Mesenchymal stem cell (in vitro differentiated cells and primary cell): ENCODE measurements around the gene SNX17.

Source experiments
- DNase-seq: peaks from one replicate; pipeline ENCODE4 v3.0.0-alpha.2; 2013
- H2AFZ ChIP-seq: one replicate; pipeline ENCODE4 v1.6.1; 2013; ENCODE audit warnings: low read depth, mild to moderate bottlenecking, control low read depth, inconsistent platforms, low read length, moderate library complexity
- H2AK5ac ChIP-seq: 2 replicates; pipeline ENCODE4 v1.6.1; 2013; ENCODE audit warnings: low read length, moderate library complexity, mild to moderate bottlenecking, inconsistent platforms; ENCODE audit not compliant: severe bottlenecking
- H2BK120ac ChIP-seq: one replicate; pipeline ENCODE4 v1.6.1; 2013; ENCODE audit warnings: low read depth, mild to moderate bottlenecking, inconsistent platforms, low read length, moderate library complexity
- H2BK12ac ChIP-seq, 2 experiments: one replicate each; pipeline ENCODE4 v1.6.1; 2013; ENCODE audit warnings: inconsistent platforms in 2 of 2, low read length in 2 of 2, mild to moderate bottlenecking in 2 of 2, moderate library complexity in 2 of 2, control low read depth in 1 of 2
- H2BK15ac ChIP-seq: one replicate; pipeline ENCODE4 v1.6.1; 2013; ENCODE audit warnings: mild to moderate bottlenecking, low read depth, inconsistent platforms; ENCODE audit not compliant: poor library complexity, severe bottlenecking
- H2BK5ac ChIP-seq: 2 replicates; pipeline ENCODE4 v1.6.1; 2013; ENCODE audit warnings: low read depth, mild to moderate bottlenecking, low read length, control low read depth, inconsistent platforms; ENCODE audit not compliant: poor library complexity, severe bottlenecking
- H3K14ac ChIP-seq, 2 experiments: one replicate each; pipeline ENCODE4 v1.6.1; 2013; ENCODE audit warnings: inconsistent platforms in 2 of 2, low read length in 2 of 2, control low read depth in 1 of 2, mild to moderate bottlenecking in 1 of 2, moderate library complexity in 1 of 2
- H3K18ac ChIP-seq, 2 experiments: one replicate each; pipeline ENCODE4 v1.6.1; 2013; ENCODE audit warnings: inconsistent platforms in 2 of 2, low read length in 2 of 2, control low read depth in 1 of 2, low read depth in 1 of 2, mild to moderate bottlenecking in 1 of 2
- H3K23ac ChIP-seq, 2 experiments: one replicate each; pipeline ENCODE4 v1.6.1; 2013; ENCODE audit warnings: inconsistent platforms in 2 of 2, low read length in 2 of 2, mild to moderate bottlenecking in 2 of 2, moderate library complexity in 2 of 2, control low read depth in 1 of 2
- H3K27ac ChIP-seq: 2 replicates; pipeline ENCODE4 v1.5.1; 2013; ENCODE audit warnings: mild to moderate bottlenecking, moderate library complexity, low read length, control low read depth, inconsistent platforms; ENCODE audit not compliant: poor library complexity, severe bottlenecking
- H3K27me3 ChIP-seq, 2 experiments: 2 replicates each; pipeline versions ENCODE4 v1.6.1 to v1.7.0; 2013; ENCODE audit warnings: low read length in 2 of 2, mild to moderate bottlenecking in 2 of 2, moderate library complexity in 2 of 2, control low read depth in 1 of 2, inconsistent platforms in 1 of 2; ENCODE audit not compliant: control insufficient read depth in 1 of 2, insufficient read depth in 1 of 2
- H3K36me3 ChIP-seq, 2 experiments: 2 replicates each; pipeline versions ENCODE4 v1.6.1 to v1.7.0; 2013; ENCODE audit warnings: low read length in 2 of 2, control low read depth in 1 of 2, inconsistent platforms in 1 of 2, low read depth in 1 of 2, mild to moderate bottlenecking in 1 of 2; ENCODE audit not compliant: insufficient read depth in 2 of 2, control insufficient read depth in 1 of 2
- H3K4ac ChIP-seq, 2 experiments: one replicate each; pipeline ENCODE4 v1.6.1; 2013; ENCODE audit warnings: inconsistent platforms in 2 of 2, low read length in 2 of 2, mild to moderate bottlenecking in 2 of 2, moderate library complexity in 2 of 2, control low read depth in 1 of 2, low read depth in 1 of 2
- H3K4me1 ChIP-seq: 2 replicates; pipeline ENCODE4 v1.6.1; 2013; ENCODE audit warnings: low read depth, low read length, control low read depth; ENCODE audit not compliant: control insufficient read depth, insufficient read depth
- H3K4me2 ChIP-seq: 2 replicates; pipeline ENCODE4 v1.6.1; 2013; ENCODE audit warnings: low read length, mild to moderate bottlenecking, inconsistent platforms; ENCODE audit not compliant: poor library complexity, severe bottlenecking
- H3K4me3 ChIP-seq, 2 experiments: 2 replicates each; pipeline versions ENCODE4 v1.5.1 to v1.7.0; 2013; ENCODE audit warnings: low read length in 2 of 2, mild to moderate bottlenecking in 2 of 2, control low read depth in 1 of 2, low read depth in 1 of 2; ENCODE audit not compliant: insufficient read depth in 1 of 2
- H3K79me1 ChIP-seq: replicated peaks from 2 replicates; pipeline ENCODE4 v1.6.1; 2013; ENCODE audit warnings: mild to moderate bottlenecking, control low read depth, low read length, inconsistent platforms; ENCODE audit not compliant: poor library complexity, severe bottlenecking
- H3K9ac ChIP-seq: 2 replicates; pipeline ENCODE4 v1.7.0; 2013; ENCODE audit warnings: mild to moderate bottlenecking, low read length, moderate library complexity
- H3K9me3 ChIP-seq: 2 replicates; pipeline ENCODE4 v1.7.0; 2013; ENCODE audit warnings: mild to moderate bottlenecking, low read length; ENCODE audit not compliant: control insufficient read depth
- H4K8ac ChIP-seq: one replicate; pipeline ENCODE4 v1.6.1; 2013; ENCODE audit warnings: inconsistent platforms, mild to moderate bottlenecking, low read length, moderate library complexity
- H4K91ac ChIP-seq: one replicate; pipeline ENCODE4 v1.6.1; 2013; ENCODE audit warnings: mild to moderate bottlenecking, low read length, inconsistent platforms
- WGBS: methylation state at CpG from one replicate; pipeline ENCODE4 v1.1.7; 2013; ENCODE audit warnings: mixed read lengths; 5-methylcytosine and 5-hydroxymethylcytosine counted together

The SNX17 gene

GRCh38 chr2:27375513-27376099 lies 5.2 kb downstream of the SNX17 start:
- Histone ChIP-seq H2BK15ac (no peak overlapping the region), H2AFZ (no peak overlapping the region), H3K4me1 (peaks cover 22% of the 10 kb centered on the region), H3K14ac (no peak overlapping the region), H3K79me1 (peaks cover 30% of the 10 kb centered on the region), H3K4ac (no peak overlapping the region), H2BK5ac (no peak overlapping the region), H2BK120ac (no peak overlapping the region), H3K27ac (no peak overlapping the region), H3K36me3 (peaks cover 59 to 69% of the 10 kb centered on the region in 2 experiments), H4K91ac (no peak overlapping the region), H3K9me3 (no peaks in the 10 kb centered on the region), H3K18ac (no peak overlapping the region), H2BK12ac (no peak overlapping the region), H3K27me3 (no peaks in the 10 kb centered on the region), H3K23ac (no peak overlapping the region), H4K8ac (peak overlapping the region; percentile 56), H3K4me3 (no peak overlapping the region), H3K4me2 (no peak overlapping the region), H2AK5ac (no peak overlapping the region), H3K9ac (no peak overlapping the region)
- no peak for DNase-seq
- 96% methylated on average over 12 of the region's 20 CpGs for WGBS

GRCh38 chr2:27376151-27376865 lies 5.9 kb downstream of the SNX17 start:
- WGBS = 97% methylated on average over 16 of the region's 16 CpGs
- H2BK12ac ChIP-seq = no peak overlapping the region
- no peak overlapping the region for H2AFZ ChIP-seq
- H3K4me2 ChIP-seq = no peak overlapping the region
- H3K27me3 ChIP-seq = no peaks in the 10 kb centered on the region
- H2BK5ac ChIP-seq = no peak overlapping the region
- H2AK5ac ChIP-seq = no peak overlapping the region
- H3K18ac ChIP-seq = no peak overlapping the region
- no peak overlapping the region for H4K91ac ChIP-seq
- no peak overlapping the region for H2BK120ac ChIP-seq
- no peak overlapping the region for H2BK15ac ChIP-seq
- H4K8ac ChIP-seq = peak overlapping the region; percentile 14
- H3K23ac ChIP-seq = no peak overlapping the region
- no peak overlapping the region for H3K4me3 ChIP-seq
- no peak for DNase-seq
- H3K4me1 ChIP-seq = peaks cover 25% of the 10 kb centered on the region
- H3K36me3 ChIP-seq = peaks cover 65 to 71% of the 10 kb centered on the region in 2 experiments
- no peak overlapping the region for H3K27ac ChIP-seq
- peaks cover 30% of the 10 kb centered on the region for H3K79me1 ChIP-seq
- H3K4ac ChIP-seq = no peak overlapping the region
- H3K14ac ChIP-seq = no peak overlapping the region
- peak overlapping the region; percentile 10 for H3K9ac ChIP-seq
- no peaks in the 10 kb centered on the region for H3K9me3 ChIP-seq

GRCh38 chr2:27376866-27377617 lies 6.6 kb downstream of the SNX17 start:
- H2AK5ac ChIP-seq = no peak overlapping the region
- H3K14ac ChIP-seq = no peak overlapping the region
- no peak overlapping the region for H4K91ac ChIP-seq
- peaks cover 25% of the 10 kb centered on the region for H3K4me1 ChIP-seq
- no peak overlapping the region for H4K8ac ChIP-seq
- H2BK15ac ChIP-seq = no peak overlapping the region
- H3K4me3 ChIP-seq = no peak overlapping the region
- H3K4ac ChIP-seq = no peak overlapping the region
- H3K9ac ChIP-seq = peak overlapping the region; percentile 10
- H2BK120ac ChIP-seq = no peak overlapping the region
- 83% methylated on average over 10 of the region's 10 CpGs for WGBS
- peaks cover 72 to 77% of the 10 kb centered on the region in 2 experiments for H3K36me3 ChIP-seq
- H3K27me3 ChIP-seq = no peaks in the 10 kb centered on the region
- no peak overlapping the region for H3K4me2 ChIP-seq
- no peak overlapping the region for H3K18ac ChIP-seq
- DNase-seq = no peak
- no peak overlapping the region for H2AFZ ChIP-seq
- H3K23ac ChIP-seq = no peak overlapping the region
- H3K27ac ChIP-seq = no peak overlapping the region
- peaks cover 30% of the 10 kb centered on the region for H3K79me1 ChIP-seq
- H2BK12ac ChIP-seq = no peak overlapping the region
- no peaks in the 10 kb centered on the region for H3K9me3 ChIP-seq
- no peak overlapping the region for H2BK5ac ChIP-seq

- H2BK120ac ChIP-seq = no peak overlapping the region
- no peak overlapping the region for H3K14ac ChIP-seq
- no peak overlapping the region for H2BK12ac ChIP-seq
- H3K36me3 ChIP-seq = peaks cover 76% of the 10 kb centered on the region in 2 experiments
- no peak overlapping the region for H2AK5ac ChIP-seq
- no peak overlapping the region for H3K18ac ChIP-seq
- no peak overlapping the region for H3K4me2 ChIP-seq
- no peak overlapping the region for H4K8ac ChIP-seq
- DNase-seq = no peak
- H2AFZ ChIP-seq = no peak overlapping the region
- H3K27me3 ChIP-seq = no peaks in the 10 kb centered on the region
- H3K9ac ChIP-seq = no peak overlapping the region
- H3K79me1 ChIP-seq = peaks cover 28% of the 10 kb centered on the region
- no peak overlapping the region for H2BK15ac ChIP-seq
- H3K4me3 ChIP-seq = no peak overlapping the region
- H3K4ac ChIP-seq = no peak overlapping the region
- no peak overlapping the region for H4K91ac ChIP-seq
- H3K27ac ChIP-seq = no peak overlapping the region
- no peak overlapping the region for H2BK5ac ChIP-seq
- 96% methylated on average over 17 of the region's 18 CpGs for WGBS
- no peak overlapping the region for H3K23ac ChIP-seq
- H3K4me1 ChIP-seq = peaks cover 23% of the 10 kb centered on the region
- no peaks in the 10 kb centered on the region for H3K9me3 ChIP-seq
Observed at GRCh38 chr2:27377618-27378095, 7.2 kb downstream of the SNX17 start.
